ENCODE data around the gene APRT. TPM values are rescaled to one million over a fixed set of nuclear protein-coding genes. Genes with fewer than 3 reads are reported as not detected.

The APRT gene
- total RNA-seq, 2 experiments from 2014 or later = 153 to 154 TPM

- ChIA-PET POLR2A (interaction anchor here (0.6 to 5.9 kb wide), 7 partner anchors 9 to 434 kb away, joined by 3 to 39 read pairs (median 4); partner anchors contain the start of genes APRT and ZNF778), CTCF (interaction anchor here (1.0 to 7.0 kb wide), 3 partner anchors 11 to 99 kb away, joined by 3 to 58 read pairs (median 4); no protein-coding TSS in a partner anchor)
- peaks cover 63% of the 10 kb centered on the region for H3K4me1 ChIP-seq (ENCODE audit: insufficient read depth, low read length)
- Mint-ChIP-seq H3K9me3 (no peaks in the 10 kb centered on the region), H3K4me3 (peak overlapping the region; percentile 88), H3K27me3 (no peaks in the 10 kb centered on the region), H3K4me1 (ENCODE audit: low read depth) (peaks cover 47% of the 10 kb centered on the region), H3K27ac (peak overlapping the region; percentile 89), H3K36me3 (ENCODE audit: low read depth) (no peaks in the 10 kb centered on the region)
- no peaks in the 10 kb centered on the region for H3K9me3 ChIP-seq (ENCODE audit: control insufficient read depth in 1 of 2, insufficient read depth in 1 of 2, low read length in 2 of 2)
- ATAC-seq (ENCODE audit: poor library complexity) (no peak), DNase-seq (peak in 3 of 14 experiments; percentile 37 to 55 (median 49))
- TF ChIP-seq, protein P1, sequence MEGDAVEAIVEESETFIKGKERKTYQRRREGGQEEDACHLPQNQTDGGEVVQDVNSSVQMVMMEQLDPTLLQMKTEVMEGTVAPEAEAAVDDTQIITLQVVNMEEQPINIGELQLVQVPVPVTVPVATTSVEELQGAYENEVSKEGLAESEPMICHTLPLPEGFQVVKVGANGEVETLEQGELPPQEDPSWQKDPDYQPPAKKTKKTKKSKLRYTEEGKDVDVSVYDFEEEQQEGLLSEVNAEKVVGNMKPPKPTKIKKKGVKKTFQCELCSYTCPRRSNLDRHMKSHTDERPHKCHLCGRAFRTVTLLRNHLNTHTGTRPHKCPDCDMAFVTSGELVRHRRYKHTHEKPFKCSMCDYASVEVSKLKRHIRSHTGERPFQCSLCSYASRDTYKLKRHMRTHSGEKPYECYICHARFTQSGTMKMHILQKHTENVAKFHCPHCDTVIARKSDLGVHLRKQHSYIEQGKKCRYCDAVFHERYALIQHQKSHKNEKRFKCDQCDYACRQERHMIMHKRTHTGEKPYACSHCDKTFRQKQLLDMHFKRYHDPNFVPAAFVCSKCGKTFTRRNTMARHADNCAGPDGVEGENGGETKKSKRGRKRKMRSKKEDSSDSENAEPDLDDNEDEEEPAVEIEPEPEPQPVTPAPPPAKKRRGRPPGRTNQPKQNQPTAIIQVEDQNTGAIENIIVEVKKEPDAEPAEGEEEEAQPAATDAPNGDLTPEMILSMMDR (IDR thresholded peaks at IDR 0.05) = no peak
- peak overlapping the region; percentile 63 for H3K4me3 ChIP-seq (ENCODE audit: low read length)
- no peaks in the 10 kb centered on the region for H3K27me3 ChIP-seq (ENCODE audit: control insufficient read depth in 1 of 2, insufficient read depth in 2 of 2, low read length in 2 of 2)
- peaks cover 3% of the 10 kb centered on the region for H3K36me3 ChIP-seq (ENCODE audit: insufficient read depth, low read length)
- H3K27ac ChIP-seq (ENCODE audit: low read depth in 1 of 2, low read length in 2 of 2) = peak overlapping the region; percentile 75 to 77
- intact Hi-C loops (cut with DNase I, micrococcal nuclease) = loop anchor here in 1 of 2 experiments (2.0 kb wide), 1 partner anchor 39 kb away; no protein-coding TSS in a partner anchor
These were observed 28.2 kb downstream of the APRT start for GRCh38 chr16:88783391-88784073.

DNA sequence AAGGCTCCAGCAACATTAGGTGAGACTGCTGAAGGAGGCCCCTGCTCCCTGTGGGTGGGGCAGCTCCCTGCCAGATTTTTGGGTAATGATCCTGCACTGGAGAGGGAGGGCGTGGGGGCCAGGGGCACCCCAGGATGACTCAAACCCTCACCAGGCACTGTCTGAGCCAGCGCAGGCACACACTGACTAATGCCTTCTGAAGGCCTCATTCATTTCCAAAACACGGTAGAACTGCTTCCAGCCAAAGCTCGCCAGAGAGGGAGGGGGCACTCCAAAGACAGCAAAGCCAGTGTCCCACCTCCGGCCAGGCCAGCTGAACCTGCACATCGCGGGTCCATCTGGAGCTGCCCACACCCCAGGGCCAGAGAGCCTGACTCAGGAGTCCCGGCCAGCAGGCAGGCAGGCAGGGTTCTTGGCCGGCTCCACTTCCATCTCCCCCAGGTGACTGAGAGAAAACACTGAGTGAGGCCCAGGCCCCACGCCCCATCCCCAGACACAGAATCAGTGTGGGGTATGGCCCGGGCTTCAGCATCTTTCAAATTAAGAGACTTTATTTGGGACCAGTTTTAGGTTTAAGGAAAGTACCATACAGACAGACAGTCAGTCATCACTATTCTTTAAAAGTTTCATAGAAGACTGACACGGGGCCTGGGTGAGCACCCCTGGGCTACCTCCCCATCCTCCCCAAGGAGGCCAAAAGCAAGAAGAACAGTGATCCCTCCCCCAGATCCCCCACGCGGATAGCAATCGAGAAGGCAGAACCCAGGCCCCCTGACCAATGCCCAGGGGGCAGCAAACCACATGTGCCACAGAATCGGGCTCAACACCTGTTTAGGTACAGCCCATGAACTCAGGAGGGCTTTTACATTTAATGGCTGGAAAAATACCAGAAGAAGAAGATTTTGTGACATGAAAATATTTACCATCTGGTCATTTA lies 29.0 kb downstream of the APRT start:
- Histone ChIP-seq H3K4me3 (ENCODE audit: low read length) (peak overlapping the region; percentile 63), H3K9me3 (ENCODE audit: control insufficient read depth in 1 of 2, insufficient read depth in 1 of 2, low read length in 2 of 2) (no peaks in the 10 kb centered on the region), H3K27me3 (ENCODE audit: control insufficient read depth in 1 of 2, insufficient read depth in 2 of 2, low read length in 2 of 2) (no peaks in the 10 kb centered on the region), H3K27ac (ENCODE audit: low read depth in 1 of 2, low read length in 2 of 2) (peak overlapping the region; percentile 75 to 77), H3K36me3 (ENCODE audit: insufficient read depth, low read length) (peaks cover 7% of the 10 kb centered on the region), H3K4me1 (ENCODE audit: insufficient read depth, low read length) (peaks cover 71% of the 10 kb centered on the region)
- Mint-ChIP-seq H3K9me3 (no peaks in the 10 kb centered on the region), H3K4me3 (peak overlapping the region; percentile 88), H3K27ac (peak overlapping the region; percentile 89), H3K27me3 (no peaks in the 10 kb centered on the region), H3K36me3 (ENCODE audit: low read depth) (no peaks in the 10 kb centered on the region), H3K4me1 (ENCODE audit: low read depth) (peaks cover 52% of the 10 kb centered on the region)
- CTCF ChIA-PET = interaction anchor here (1.1 to 7.0 kb wide), 9 partner anchors 16 to 726 kb away, joined by 3 to 58 read pairs (median 3); no protein-coding TSS in a partner anchor
- POLR2A ChIA-PET = interaction anchor here (0.9 to 5.9 kb wide), 17 partner anchors 9 to 435 kb away, joined by 3 to 39 read pairs (median 11); partner anchors contain the start of genes APRT, GALNS, TRAPPC2L and ZNF778
- ATAC-seq (ENCODE audit: poor library complexity) (peak; percentile 19), DNase-seq (peak in 7 of 14 experiments; percentile 44 to 75 (median 65))
- intact Hi-C loops (cut with DNase I, micrococcal nuclease) = loop anchor here in 1 of 2 experiments (1.0 to 2.0 kb wide), 2 partner anchors 38 to 101 kb away; no protein-coding TSS in a partner anchor
- TF ChIP-seq, protein P1 (IDR thresholded peaks at IDR 0.05) = no peak
